ENCODE results near the gene MYMX.

Gene MYMX

DNA sequence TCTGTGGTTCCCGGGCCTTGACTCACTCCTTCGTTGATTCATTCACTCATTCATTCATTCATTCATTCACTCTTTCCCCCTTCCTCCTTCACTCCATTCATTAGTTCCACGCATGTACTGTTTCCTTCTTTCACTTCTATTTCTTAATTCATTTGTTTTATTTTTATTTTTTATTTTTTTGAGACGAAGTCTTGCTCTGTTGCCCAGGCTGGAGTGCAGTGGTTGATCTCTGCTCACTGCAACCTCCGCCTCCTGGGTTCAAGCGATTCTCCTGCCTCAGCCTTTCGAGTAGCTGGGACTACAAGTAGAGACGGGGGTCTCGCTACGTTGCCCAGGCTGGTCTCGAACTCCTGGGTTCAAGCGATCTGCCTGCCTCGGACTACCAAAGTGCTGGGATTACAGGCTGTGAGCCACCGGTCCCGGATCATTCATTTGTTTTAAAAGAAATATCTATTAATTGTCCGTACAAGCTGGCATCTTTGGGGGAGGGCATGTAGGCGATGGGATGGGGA lies 49.1 kb downstream of the MYMX start:
- DNase-seq, result no peak

DNA sequence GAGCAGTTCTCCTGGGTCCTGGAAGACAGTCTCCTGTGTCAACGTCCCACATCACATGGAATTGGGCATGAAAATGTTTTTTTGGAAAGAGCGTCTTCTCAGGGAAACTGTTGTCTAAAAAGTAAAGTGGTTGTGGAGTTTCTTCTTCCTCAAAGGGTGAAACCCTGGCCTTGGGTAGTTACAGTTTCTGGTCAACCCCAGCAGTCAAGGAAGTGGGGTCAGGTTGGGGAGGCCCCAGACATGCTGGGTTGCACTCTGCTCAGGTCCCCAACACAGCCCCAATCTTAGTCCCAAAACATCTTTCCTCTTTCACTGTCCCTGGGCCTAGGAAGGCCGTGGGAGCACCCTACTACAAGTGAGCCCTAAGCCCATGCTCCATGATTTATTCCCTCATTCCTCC lies 49.6 kb downstream of the MYMX start:
- DNase-seq, result no peak

DNA sequence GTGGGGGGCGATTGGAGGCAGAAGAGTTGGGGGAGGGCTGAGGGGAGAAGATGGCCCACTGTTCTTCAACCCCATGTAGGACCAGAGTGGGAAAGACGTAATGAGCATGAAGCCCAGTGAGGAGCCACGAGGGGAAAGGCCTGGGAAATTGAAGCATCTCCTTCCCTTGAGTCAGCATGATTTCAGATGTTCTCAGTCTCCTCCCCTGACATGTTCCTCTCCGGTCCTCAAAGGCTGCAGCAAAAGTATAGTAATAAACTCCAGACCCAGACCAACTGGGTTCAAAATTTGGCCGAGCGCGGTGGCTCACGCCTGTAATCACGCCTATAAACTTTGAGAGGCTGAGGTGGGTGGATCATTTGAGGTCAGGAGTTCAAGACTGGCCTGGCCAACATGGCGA lies 50.5 kb downstream of the MYMX start:
- DNase-seq, result no peak

Data from cerebellar nuclear complex (tissue), 1 donor.